ENCODE data around the gene C1S.

DNA sequence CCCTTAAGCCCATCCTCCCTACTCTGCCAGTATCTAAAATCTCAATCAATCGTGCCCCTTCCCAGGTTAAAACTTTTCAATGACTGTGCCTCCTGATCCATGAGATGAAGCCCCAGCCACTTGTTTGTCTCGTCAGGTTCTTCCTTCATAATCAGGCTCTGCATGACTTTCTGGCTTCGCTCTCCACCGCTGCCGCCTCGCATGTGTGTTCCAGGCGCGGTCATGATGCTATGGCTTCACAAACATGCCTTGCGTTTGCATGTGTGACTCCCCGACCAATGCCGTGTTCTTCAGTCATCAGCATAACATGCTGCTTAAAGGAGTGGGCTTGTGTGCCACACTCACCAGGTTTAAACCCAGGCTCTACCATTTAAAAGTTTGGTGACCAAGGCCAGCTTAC lies 53.5 kb downstream of the C1S start:
- TF ChIP-seq CBFB (CRISPR knock-in tag; IDR thresholded peaks at IDR 0.05) (no peak), EP300 (IDR thresholded peaks at IDR 0.05; ENCODE audit: low read length) (no peak), TAF7 (tag; IDR thresholded peaks at IDR 0.05) (no peak), TBP (optimal IDR thresholded peaks at IDR 0.05; ENCODE audit: low read depth, low read length) (no peak), NFATC3 (IDR thresholded peaks at IDR 0.05) (no peak), TEAD4 (IDR thresholded peaks at IDR 0.05; ENCODE audit: low read length) (no peak), TEAD4 (CRISPR knock-in tag; IDR thresholded peaks at IDR 0.05; ENCODE audit: borderline replicate concordance) (no peak), RHOXF2B (CRISPR knock-in tag; conservative IDR thresholded peaks at IDR 0.05) (no peak), SNRNP70 (optimal IDR thresholded peaks at IDR 0.05; ENCODE audit: low read depth, low read length) (no peak)
- TF ChIP-seq, protein P1, sequence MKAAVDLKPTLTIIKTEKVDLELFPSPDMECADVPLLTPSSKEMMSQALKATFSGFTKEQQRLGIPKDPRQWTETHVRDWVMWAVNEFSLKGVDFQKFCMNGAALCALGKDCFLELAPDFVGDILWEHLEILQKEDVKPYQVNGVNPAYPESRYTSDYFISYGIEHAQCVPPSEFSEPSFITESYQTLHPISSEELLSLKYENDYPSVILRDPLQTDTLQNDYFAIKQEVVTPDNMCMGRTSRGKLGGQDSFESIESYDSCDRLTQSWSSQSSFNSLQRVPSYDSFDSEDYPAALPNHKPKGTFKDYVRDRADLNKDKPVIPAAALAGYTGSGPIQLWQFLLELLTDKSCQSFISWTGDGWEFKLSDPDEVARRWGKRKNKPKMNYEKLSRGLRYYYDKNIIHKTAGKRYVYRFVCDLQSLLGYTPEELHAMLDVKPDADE (conservative IDR thresholded peaks at IDR 0.05; ENCODE audit: control insufficient read depth, low read depth, low read length): no peak
- TF ChIP-seq, protein P2, sequence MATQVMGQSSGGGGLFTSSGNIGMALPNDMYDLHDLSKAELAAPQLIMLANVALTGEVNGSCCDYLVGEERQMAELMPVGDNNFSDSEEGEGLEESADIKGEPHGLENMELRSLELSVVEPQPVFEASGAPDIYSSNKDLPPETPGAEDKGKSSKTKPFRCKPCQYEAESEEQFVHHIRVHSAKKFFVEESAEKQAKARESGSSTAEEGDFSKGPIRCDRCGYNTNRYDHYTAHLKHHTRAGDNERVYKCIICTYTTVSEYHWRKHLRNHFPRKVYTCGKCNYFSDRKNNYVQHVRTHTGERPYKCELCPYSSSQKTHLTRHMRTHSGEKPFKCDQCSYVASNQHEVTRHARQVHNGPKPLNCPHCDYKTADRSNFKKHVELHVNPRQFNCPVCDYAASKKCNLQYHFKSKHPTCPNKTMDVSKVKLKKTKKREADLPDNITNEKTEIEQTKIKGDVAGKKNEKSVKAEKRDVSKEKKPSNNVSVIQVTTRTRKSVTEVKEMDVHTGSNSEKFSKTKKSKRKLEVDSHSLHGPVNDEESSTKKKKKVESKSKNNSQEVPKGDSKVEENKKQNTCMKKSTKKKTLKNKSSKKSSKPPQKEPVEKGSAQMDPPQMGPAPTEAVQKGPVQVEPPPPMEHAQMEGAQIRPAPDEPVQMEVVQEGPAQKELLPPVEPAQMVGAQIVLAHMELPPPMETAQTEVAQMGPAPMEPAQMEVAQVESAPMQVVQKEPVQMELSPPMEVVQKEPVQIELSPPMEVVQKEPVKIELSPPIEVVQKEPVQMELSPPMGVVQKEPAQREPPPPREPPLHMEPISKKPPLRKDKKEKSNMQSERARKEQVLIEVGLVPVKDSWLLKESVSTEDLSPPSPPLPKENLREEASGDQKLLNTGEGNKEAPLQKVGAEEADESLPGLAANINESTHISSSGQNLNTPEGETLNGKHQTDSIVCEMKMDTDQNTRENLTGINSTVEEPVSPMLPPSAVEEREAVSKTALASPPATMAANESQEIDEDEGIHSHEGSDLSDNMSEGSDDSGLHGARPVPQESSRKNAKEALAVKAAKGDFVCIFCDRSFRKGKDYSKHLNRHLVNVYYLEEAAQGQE (IDR thresholded peaks at IDR 0.05; ENCODE audit: borderline replicate concordance): no peak
- TF ChIP-seq, protein P2 (CRISPR knock-in tag; IDR thresholded peaks at IDR 0.05; ENCODE audit: low read depth): no peak

Measured in K562 (cell line).